ENCODE measurements around the gene CAVIN4.

The CAVIN4 gene

GRCh38 chr9:100557053-100557452 lies 20.8 kb upstream of the CAVIN4 start:
- TF ChIP-seq, protein P1, sequence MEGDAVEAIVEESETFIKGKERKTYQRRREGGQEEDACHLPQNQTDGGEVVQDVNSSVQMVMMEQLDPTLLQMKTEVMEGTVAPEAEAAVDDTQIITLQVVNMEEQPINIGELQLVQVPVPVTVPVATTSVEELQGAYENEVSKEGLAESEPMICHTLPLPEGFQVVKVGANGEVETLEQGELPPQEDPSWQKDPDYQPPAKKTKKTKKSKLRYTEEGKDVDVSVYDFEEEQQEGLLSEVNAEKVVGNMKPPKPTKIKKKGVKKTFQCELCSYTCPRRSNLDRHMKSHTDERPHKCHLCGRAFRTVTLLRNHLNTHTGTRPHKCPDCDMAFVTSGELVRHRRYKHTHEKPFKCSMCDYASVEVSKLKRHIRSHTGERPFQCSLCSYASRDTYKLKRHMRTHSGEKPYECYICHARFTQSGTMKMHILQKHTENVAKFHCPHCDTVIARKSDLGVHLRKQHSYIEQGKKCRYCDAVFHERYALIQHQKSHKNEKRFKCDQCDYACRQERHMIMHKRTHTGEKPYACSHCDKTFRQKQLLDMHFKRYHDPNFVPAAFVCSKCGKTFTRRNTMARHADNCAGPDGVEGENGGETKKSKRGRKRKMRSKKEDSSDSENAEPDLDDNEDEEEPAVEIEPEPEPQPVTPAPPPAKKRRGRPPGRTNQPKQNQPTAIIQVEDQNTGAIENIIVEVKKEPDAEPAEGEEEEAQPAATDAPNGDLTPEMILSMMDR (IDR thresholded peaks at IDR 0.05; ENCODE audit: borderline replicate concordance, control extremely low read depth, extremely low read depth, insufficient read depth, missing control alignments), result no peak
- in situ Hi-C loops (cut with MboI; ENCODE audit: low sequenced_read_pairs, unreplicated experiment), result no loop called here
- no peak for DNase-seq (ENCODE audit: low spot score)

- no peak for DNase-seq (ENCODE audit: low spot score)
- in situ Hi-C loops (cut with MboI; ENCODE audit: low sequenced_read_pairs, unreplicated experiment), result no loop called here
- TF ChIP-seq, protein P1 (IDR thresholded peaks at IDR 0.05; ENCODE audit: borderline replicate concordance, control extremely low read depth, extremely low read depth, insufficient read depth, missing control alignments), result no peak
Observed at GRCh38 chr9:100561256-100561655, 16.6 kb upstream of the CAVIN4 start.

GRCh38 chr9:100567856-100568255 lies 10.0 kb upstream of the CAVIN4 start:
- in situ Hi-C loops (cut with MboI; ENCODE audit: low sequenced_read_pairs, unreplicated experiment), result no loop called here
- TF ChIP-seq, protein P1 (IDR thresholded peaks at IDR 0.05; ENCODE audit: borderline replicate concordance, control extremely low read depth, extremely low read depth, insufficient read depth, missing control alignments), result no peak

DNA sequence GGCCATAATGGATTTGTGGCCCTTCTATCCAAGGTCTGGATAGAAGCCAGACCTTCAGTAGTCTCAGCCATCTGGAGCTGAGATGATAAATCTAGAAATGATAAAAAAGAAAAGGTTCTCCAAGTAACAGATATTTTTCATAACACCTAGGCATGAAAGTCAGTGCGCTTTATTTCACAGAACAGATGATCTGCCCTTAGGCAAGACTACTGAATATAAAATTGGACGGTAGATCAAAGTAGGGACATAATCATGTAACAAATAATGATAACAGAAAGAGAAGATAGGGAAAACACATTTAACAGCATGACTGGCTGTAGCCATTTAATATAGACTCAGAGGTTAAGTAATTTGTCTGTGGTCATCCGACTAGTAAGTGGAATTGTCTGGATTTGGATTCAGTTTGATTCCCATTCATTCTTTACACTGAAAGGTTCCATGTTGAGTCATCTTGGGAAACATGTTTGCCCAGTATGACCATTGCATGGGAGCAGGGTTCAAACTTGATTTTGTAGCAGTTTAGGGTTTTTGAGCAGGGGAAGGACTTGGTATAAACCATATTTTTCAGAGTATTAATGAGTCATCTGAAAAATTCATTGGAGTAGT lies 4.1 kb upstream of the CAVIN4 start:
- in situ Hi-C loops (cut with MboI; ENCODE audit: low sequenced_read_pairs, unreplicated experiment), result no loop called here
- no peak for DNase-seq (ENCODE audit: low spot score)

More at GRCh38 chr9:100567856-100568255, 10.0 kb upstream of the CAVIN4 start:
- no peak for DNase-seq (ENCODE audit: low spot score)

DNA sequence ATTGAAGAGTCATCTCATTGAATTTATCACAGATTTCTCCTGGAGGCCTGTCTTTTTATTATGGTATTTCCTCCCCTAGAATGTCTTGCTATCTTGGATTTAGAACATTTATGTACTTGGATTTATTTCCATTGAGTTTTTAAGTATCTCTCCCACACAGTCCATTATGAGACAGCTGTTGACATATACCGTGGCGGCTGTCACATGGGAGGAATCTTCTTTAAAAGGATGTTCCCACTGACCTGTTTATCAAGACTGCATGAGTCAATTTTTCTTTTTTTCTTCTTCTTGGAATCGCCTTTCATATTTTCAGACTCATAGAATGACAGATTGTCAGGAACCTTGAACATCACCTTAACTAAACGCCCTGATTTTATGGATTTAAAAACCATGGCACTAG lies 2.9 kb upstream of the CAVIN4 start:
- no peak for DNase-seq (ENCODE audit: low spot score)
- in situ Hi-C loops (cut with MboI; ENCODE audit: low sequenced_read_pairs, unreplicated experiment), result no loop called here
- TF ChIP-seq, protein P1 (IDR thresholded peaks at IDR 0.05; ENCODE audit: borderline replicate concordance, control extremely low read depth, extremely low read depth, insufficient read depth, missing control alignments), result no peak

More for the DNA sequence above, 4.1 kb upstream of the CAVIN4 start:
- TF ChIP-seq, protein P1 (IDR thresholded peaks at IDR 0.05; ENCODE audit: borderline replicate concordance, control extremely low read depth, extremely low read depth, insufficient read depth, missing control alignments), result no peak

DNA sequence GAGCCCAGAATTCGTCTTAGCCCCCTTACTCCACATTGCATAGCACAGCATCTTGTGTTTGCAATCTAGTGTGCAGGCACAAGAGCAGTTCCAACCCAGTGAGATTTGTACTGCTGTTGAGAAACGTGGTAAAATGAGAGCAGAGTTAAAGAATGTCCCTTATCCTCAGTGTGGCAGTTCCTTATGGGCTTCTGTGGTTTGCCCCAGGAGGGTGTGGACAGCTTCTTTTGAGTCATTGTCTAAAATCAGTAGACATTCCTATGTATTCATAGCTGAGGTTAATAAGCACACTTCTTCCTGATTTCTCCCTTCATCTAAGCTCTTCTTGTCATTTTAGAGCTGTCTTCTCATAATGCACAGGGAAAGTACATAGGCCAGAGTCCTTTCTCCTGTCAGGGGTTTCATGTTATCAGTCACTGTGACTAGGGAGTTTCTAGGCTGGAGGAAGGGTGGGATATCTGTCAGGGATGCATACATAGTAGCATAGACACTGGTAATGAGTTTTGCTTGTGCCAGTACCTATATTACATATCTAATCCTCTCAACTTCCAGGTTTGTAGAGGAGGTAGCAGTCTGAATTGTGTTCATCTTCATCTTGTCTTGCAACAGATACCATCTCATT lies 2.0 kb upstream of the CAVIN4 start:
- DNase-seq (ENCODE audit: low spot score), result no peak
- in situ Hi-C loops (cut with MboI; ENCODE audit: low sequenced_read_pairs, unreplicated experiment), result no loop called here
- TF ChIP-seq, protein P1 (IDR thresholded peaks at IDR 0.05; ENCODE audit: borderline replicate concordance, control extremely low read depth, extremely low read depth, insufficient read depth, missing control alignments), result no peak

Measured in GM13976 (cell line).